Measurements from ENCODE around the gene BORCS5.
A peak's percentile ranks its signal among the peaks of the same experiment; 100 is the strongest.

The BORCS5 gene

GRCh38 chr12:12510141-12510540, 153.3 kb downstream of the BORCS5 start:
- Histone ChIP-seq H3K27me3 (replicated peaks; ENCODE audit: control insufficient read depth, insufficient read depth, low read length) (no peaks in the 10 kb centered on the region), H3K9me3 (ENCODE audit: control insufficient read depth, low read length) (no peaks in the 10 kb centered on the region), H3K9ac (ENCODE audit: low read length) (no peak overlapping the region), H3K4me1 (ENCODE audit: control insufficient read depth, insufficient read depth, low read length) (peaks cover 34% of the 10 kb centered on the region), H3K36me3 (ENCODE audit: control insufficient read depth, insufficient read depth, low read length, severe bottlenecking) (no peaks in the 10 kb centered on the region), H3K4me3 (ENCODE audit: low read length) (no peak overlapping the region)
- DNase-seq (ENCODE audit: low read depth), result peak; percentile 39

- Histone ChIP-seq H3K36me3 (ENCODE audit: control insufficient read depth, insufficient read depth, low read length, severe bottlenecking) (no peaks in the 10 kb centered on the region), H3K4me1 (ENCODE audit: control insufficient read depth, insufficient read depth, low read length) (peaks cover 30% of the 10 kb centered on the region), H3K27me3 (replicated peaks; ENCODE audit: control insufficient read depth, insufficient read depth, low read length) (no peaks in the 10 kb centered on the region), H3K4me3 (ENCODE audit: low read length) (no peak overlapping the region), H3K9ac (ENCODE audit: low read length) (no peak overlapping the region), H3K9me3 (ENCODE audit: control insufficient read depth, low read length) (no peaks in the 10 kb centered on the region)
- no peak for DNase-seq (ENCODE audit: low read depth)
Measured at GRCh38 chr12:12510551-12510950, 153.7 kb downstream of the BORCS5 start.

DNA sequence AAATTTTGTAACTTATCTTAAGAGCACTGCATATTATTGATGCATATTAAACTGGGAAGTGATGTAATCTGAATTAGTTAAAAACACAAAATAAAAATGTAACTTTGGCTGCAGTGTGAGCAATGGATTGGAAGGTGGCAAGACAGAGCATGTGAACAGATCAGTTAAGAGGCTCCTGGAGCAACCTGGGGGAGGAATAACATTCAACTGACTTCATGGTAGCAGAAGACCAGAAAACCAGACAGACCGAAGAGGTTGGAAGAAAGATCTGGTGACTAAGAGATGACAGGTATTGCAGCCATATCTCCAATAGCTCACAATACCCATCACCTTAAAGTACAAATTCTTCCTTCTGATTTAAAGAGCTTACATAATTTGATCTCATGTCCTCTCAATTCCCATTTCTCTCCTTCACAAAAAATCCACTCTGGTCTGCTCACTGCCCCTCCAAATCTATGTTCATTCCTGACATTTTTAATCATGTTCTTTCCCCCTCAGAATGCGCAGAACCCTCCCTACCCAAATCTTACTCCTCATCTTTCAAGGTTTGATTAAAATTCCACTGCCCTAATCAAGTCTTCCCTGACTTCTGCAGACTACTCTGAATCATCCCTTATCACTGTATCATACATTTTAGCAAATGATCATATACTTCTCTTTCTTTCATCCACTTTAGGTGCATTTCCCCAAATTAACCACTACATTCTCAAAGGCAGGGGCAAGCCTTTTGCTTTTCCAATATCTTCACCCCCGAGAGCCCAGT, 154.3 kb downstream of the BORCS5 start:
- peaks cover 26% of the 10 kb centered on the region for H3K4me1 ChIP-seq (ENCODE audit: control insufficient read depth, insufficient read depth, low read length)
- H3K9me3 ChIP-seq (ENCODE audit: control insufficient read depth, low read length), result no peaks in the 10 kb centered on the region
- H3K27me3 ChIP-seq (replicated peaks; ENCODE audit: control insufficient read depth, insufficient read depth, low read length), result no peaks in the 10 kb centered on the region
- H3K9ac ChIP-seq (ENCODE audit: low read length), result no peak overlapping the region
- no peak for DNase-seq (ENCODE audit: low read depth)
- no peak overlapping the region for H3K4me3 ChIP-seq (ENCODE audit: low read length)
- no peaks in the 10 kb centered on the region for H3K36me3 ChIP-seq (ENCODE audit: control insufficient read depth, insufficient read depth, low read length, severe bottlenecking)

GRCh38 chr12:12511895-12512711, 155.2 kb downstream of the BORCS5 start:
- DNase-seq (ENCODE audit: low read depth), result no peak
- Histone ChIP-seq H3K4me3 (ENCODE audit: low read length) (no peak overlapping the region), H3K9me3 (ENCODE audit: control insufficient read depth, low read length) (no peaks in the 10 kb centered on the region), H3K4me1 (ENCODE audit: control insufficient read depth, insufficient read depth, low read length) (peaks cover 17% of the 10 kb centered on the region), H3K36me3 (ENCODE audit: control insufficient read depth, insufficient read depth, low read length, severe bottlenecking) (no peaks in the 10 kb centered on the region), H3K27me3 (replicated peaks; ENCODE audit: control insufficient read depth, insufficient read depth, low read length) (no peaks in the 10 kb centered on the region), H3K9ac (ENCODE audit: low read length) (no peak overlapping the region)

GRCh38 chr12:12513416-12514006, 156.6 kb downstream of the BORCS5 start:
- H3K9me3 ChIP-seq (ENCODE audit: control insufficient read depth, low read length), result no peaks in the 10 kb centered on the region
- no peaks in the 10 kb centered on the region for H3K27me3 ChIP-seq (replicated peaks; ENCODE audit: control insufficient read depth, insufficient read depth, low read length)
- DNase-seq (ENCODE audit: low read depth), result no peak
- H3K36me3 ChIP-seq (ENCODE audit: control insufficient read depth, insufficient read depth, low read length, severe bottlenecking), result no peaks in the 10 kb centered on the region
- H3K9ac ChIP-seq (ENCODE audit: low read length), result no peak overlapping the region
- H3K4me3 ChIP-seq (ENCODE audit: low read length), result no peak overlapping the region
- H3K4me1 ChIP-seq (ENCODE audit: control insufficient read depth, insufficient read depth, low read length), result peaks cover 8% of the 10 kb centered on the region

DNA sequence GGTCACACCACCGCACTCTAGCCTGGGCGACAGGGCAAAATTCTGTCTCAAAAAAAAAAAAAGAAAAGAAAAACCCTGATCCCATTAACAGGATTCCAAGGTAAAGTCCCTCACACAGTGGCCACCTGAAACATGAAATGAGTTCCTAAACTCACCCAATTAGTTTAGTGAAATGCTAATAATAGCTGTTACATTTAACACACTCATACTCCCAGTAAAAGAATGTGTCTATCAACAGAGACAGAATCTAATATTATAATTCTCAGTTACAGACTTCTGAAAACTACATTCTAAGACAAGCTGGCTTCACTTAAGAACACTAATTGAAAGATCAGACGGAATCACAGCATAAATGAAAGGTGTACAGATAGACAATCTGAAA, 161.6 kb downstream of the BORCS5 start:
- no peak overlapping the region for H3K9ac ChIP-seq (ENCODE audit: low read length)
- no peaks in the 10 kb centered on the region for H3K4me1 ChIP-seq (ENCODE audit: control insufficient read depth, insufficient read depth, low read length)
- H3K4me3 ChIP-seq (ENCODE audit: low read length), result no peak overlapping the region
- no peaks in the 10 kb centered on the region for H3K9me3 ChIP-seq (ENCODE audit: control insufficient read depth, low read length)
- no peak for DNase-seq (ENCODE audit: low read depth)
- H3K27me3 ChIP-seq (replicated peaks; ENCODE audit: control insufficient read depth, insufficient read depth, low read length), result no peaks in the 10 kb centered on the region
- peaks cover 5% of the 10 kb centered on the region for H3K36me3 ChIP-seq (ENCODE audit: control insufficient read depth, insufficient read depth, low read length, severe bottlenecking)

- no peaks in the 10 kb centered on the region for H3K27me3 ChIP-seq (replicated peaks; ENCODE audit: control insufficient read depth, insufficient read depth, low read length)
- no peak overlapping the region for H3K4me3 ChIP-seq (ENCODE audit: low read length)
- H3K9me3 ChIP-seq (ENCODE audit: control insufficient read depth, low read length), result no peaks in the 10 kb centered on the region
- peaks cover 5% of the 10 kb centered on the region for H3K36me3 ChIP-seq (ENCODE audit: control insufficient read depth, insufficient read depth, low read length, severe bottlenecking)
- no peak overlapping the region for H3K9ac ChIP-seq (ENCODE audit: low read length)
- peak; percentile 32 for DNase-seq (ENCODE audit: low read depth)
- no peaks in the 10 kb centered on the region for H3K4me1 ChIP-seq (ENCODE audit: control insufficient read depth, insufficient read depth, low read length)
Measured at GRCh38 chr12:12518919-12519318, 162.0 kb downstream of the BORCS5 start.
